HG02943 (cell line): ENCODE data around the gene KLC4.
"Not testable (repeated sequence)": the region's sequence is repeated elsewhere in the genome, so short reads cannot be mapped to it uniquely, and the experiment has no call there.

ENCODE experiments used
- ATAC-seq: cut with Tn5 transposase; IDR thresholded peaks from one replicate; pipeline ENCODE4 v1.9.1; 2021; ENCODE audit warnings: mild to moderate bottlenecking, low read depth, moderate library complexity; ENCODE audit not compliant: unreplicated experiment

Gene KLC4

DNA sequence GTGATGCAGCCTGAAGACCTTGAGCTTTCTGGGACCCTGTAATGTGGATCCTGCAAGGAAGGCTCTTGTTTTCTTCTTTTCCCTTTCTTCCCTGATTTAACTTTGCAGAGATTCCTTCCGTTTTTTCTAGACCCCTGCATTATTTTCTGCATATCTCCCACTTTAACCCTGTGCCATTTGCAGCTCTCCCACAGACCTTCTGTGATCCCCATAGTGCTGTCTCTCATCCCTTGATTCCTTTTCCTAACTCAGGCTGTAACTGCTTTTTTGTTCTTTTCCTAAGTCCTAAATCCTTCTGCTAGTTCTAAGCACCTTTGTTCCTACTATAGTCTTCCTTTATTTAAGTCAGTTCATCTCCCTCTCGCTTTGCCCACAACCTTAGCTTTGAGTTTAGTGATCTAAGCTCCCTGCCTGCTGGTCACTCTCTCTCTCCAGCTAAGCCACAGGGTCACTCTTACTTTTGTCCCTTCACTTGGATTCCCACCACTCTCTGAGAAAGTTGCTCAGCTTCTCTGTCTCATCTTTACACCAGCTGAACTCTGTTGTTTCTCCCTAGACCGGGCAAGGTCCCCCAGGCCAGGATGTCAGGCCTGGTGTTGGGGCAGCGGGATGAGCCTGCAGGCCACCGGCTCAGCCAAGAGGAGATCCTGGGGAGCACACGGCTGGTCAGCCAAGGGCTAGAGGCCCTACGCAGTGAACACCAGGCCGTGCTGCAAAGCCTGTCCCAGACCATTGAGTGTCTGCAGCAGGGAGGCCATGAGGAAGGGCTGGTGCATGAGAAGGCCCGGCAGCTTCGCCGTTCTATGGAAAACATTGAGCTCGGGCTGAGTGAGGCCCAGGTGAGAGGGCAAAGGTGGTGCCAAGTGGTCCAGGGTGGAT, 1.6 kb downstream of the KLC4 start:
- no peak for ATAC-seq

DNA sequence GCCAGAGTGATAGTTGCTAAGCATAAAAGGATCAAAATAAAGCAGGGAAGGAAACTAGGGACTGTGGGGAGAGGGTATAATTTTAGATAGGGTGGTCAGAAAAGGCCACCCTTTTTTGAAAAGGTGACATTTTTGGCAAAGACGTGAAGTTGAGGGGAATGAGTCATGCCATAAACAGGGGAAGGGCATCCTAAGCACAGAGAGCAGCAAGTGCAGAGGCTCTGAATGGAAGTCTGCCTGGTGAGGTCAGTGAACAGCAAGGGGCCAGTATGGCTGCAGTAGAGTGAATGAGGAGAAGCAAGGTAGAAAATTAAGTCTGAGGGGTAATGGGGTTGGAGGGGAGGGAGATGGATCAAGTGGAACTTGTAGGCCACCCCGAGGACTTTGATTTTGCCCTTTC, 2.4 kb downstream of the KLC4 start:
- no peak for ATAC-seq

DNA sequence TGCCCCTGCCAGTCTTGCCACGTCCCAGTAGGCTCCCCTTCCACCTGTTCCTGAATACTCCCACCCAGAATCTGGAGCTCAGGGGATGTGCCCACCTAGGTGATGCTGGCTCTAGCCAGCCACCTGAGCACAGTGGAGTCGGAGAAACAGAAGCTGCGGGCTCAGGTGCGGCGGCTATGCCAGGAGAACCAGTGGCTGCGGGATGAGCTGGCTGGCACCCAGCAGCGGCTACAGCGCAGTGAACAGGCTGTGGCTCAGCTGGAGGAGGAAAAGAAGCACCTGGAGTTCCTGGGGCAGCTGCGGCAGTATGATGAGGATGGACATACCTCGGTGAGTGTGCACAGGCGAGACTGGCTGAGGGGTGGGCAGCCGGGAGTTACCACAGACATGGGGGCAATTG, 3.4 kb downstream of the KLC4 start:
- no peak for ATAC-seq

DNA sequence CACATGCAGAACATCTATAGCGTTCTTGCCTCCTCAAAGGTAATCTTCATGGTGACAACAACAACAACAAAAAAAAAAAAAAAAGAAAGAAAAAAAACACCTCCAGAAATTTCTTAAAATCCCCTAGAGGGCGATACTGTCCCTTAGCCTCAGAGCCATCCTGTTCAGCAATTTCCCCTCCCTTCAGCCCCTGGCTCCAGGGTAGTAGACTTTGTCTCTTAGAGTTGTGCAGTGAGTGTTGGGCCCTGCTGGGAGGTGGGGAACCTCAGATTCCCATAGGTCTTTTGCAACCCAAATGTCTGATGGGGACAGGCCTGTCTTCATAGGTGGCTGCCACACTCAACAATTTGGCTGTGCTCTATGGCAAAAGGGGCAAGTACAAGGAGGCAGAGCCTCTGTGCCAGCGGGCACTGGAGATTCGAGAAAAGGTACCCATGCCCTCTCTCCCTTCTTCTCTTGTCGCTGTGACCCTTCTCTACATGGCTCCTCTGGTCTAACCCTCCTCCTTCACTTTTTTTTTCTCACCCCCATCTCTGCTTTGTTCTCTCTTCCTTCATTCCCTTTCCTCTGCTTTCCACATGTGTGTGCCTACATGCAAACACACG, 10.7 kb downstream of the KLC4 start:
- ATAC-seq: no peak

DNA sequence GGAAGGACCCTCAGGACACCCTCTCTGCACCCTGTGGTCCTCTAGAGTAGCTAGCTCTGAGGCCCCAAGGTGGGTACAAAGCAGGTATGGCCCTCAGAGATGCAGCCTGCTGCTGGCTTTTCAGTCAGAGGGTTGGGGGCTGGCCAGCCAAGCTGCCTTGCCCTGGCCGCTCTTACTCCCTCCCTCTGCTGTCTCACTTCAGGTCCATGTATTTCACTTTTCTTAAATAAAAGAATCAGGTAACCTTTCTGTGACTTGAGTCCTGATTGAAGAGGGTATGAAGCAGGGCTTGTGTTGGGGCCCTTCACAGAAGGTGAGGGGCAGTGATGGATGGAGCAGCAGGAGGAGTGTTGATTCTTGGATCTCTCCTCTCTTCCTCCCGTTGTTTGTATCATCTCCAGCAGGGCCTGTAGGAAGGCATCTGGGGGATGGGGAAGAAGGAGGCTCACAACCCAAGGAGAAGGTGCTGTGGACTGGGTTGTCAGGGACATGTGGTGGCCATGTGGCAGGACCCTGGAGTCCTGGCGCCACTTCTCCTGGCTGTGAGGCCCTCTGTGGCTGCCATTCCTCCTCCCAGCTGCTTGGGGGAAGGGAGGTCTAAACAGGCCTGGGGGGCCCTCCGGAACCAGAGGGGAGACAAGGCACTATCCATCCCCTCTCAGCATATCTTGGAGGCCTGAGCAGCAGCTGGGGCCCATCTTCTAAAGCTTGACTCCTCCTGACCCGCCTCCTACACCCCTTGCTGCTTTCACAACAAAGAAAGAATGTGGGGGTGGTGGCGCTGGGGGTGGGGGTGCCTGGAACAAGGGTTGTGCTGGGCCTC, 15.6 kb downstream of the KLC4 start:
- no peak for ATAC-seq

- ATAC-seq: no peak
Observed at GRCh38 chr6:43075670-43076463, 16.4 kb downstream of the KLC4 start, which contains the start of gene PTK7. TSS of gene PTK7 (plus strand) at chr6:43076314. CDS start at chr6:43076489, 175 bp downstream.

DNA sequence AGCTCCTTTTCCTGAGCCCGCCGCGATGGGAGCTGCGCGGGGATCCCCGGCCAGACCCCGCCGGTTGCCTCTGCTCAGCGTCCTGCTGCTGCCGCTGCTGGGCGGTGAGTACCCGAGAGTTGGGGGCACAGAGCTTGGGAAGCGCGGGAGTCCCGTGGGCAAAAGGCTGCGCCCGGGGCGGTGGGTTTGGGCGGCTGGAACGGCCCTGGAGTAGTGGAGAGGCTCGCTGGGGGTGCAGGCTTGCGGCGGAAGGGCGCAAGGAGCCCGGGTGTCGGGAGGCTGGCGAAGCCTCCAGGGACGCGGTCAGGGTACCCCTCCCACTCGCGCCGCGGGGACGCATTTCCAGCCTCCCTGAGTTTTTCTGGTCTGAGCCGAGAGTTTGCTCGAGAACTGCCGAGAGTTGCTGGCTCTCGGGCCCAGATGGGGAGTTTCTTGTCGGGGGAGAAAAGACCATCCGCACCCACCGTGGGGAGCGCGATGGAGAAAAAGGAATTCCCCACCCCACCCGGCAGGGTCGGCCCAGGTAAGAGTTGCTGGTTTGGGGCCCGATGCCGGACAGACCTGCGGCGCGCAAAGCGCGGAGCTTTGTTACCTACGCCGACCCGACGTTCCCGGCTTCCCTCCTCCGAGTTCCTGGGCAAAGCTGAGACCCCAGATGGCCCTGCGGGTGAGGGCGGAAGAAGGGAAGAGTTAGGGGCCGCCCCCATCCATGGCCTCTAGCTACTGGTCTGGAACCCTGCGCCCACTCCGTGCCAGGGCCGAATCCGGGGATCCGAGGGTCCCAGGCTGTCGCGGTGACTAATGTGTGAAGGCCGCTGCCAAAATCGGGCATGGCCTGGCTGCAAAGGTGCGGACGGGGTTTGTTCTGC, 17.3 kb downstream of the KLC4 start:
- no peak for ATAC-seq

DNA sequence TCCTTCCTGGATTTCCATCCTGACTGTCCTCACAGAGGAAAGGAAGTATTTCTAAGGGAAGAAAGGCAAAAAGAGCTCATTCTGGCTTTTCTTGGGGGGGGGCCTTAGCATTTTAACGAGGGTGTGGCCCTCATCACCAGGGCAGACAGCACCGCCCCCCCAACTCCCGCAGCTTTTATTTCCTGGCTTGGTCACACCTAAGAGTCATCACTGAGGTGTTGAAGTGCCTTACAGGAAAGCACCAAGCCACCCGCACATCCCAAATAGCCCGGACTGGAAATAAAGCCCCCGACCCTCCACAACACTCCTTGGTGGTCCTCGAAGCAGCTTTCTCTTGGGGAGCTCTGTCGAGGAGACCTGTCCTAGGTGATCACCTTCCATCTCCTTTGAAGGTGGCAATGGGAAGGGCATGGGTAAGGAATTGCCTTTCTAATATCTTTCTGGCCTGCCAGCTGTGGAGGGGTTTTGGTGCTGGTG, 17.9 kb downstream of the KLC4 start:
- no peak for ATAC-seq

- no peak for ATAC-seq
Observed at GRCh38 chr6:43077981-43078511, 18.6 kb downstream of the KLC4 start.

GRCh38 chr6:43078691-43079090, 19.3 kb downstream of the KLC4 start:
- no peak for ATAC-seq

DNA sequence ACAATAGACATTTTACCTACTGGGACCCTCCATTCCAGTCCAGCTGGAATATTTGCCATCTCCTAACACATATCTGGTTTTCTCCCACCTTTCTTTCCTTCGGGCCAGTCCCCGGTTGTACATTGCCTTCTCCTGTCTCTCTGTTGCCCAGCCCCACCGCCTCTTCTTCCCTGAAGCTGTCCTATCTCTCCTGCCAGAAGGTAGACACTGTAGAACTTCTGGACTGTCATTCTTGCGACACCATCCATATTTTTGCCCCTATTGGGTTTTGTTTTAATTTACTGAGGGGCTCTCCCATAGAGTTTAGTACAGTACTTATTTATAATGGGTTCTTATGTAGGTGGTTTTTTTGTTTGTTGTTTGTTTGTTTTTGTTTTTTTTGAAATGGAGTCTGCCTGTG, 21.6 kb downstream of the KLC4 start:
- ATAC-seq: no peak

GRCh38 chr6:43081922-43082321, 22.5 kb downstream of the KLC4 start:
- not testable (repeated sequence) for ATAC-seq

DNA sequence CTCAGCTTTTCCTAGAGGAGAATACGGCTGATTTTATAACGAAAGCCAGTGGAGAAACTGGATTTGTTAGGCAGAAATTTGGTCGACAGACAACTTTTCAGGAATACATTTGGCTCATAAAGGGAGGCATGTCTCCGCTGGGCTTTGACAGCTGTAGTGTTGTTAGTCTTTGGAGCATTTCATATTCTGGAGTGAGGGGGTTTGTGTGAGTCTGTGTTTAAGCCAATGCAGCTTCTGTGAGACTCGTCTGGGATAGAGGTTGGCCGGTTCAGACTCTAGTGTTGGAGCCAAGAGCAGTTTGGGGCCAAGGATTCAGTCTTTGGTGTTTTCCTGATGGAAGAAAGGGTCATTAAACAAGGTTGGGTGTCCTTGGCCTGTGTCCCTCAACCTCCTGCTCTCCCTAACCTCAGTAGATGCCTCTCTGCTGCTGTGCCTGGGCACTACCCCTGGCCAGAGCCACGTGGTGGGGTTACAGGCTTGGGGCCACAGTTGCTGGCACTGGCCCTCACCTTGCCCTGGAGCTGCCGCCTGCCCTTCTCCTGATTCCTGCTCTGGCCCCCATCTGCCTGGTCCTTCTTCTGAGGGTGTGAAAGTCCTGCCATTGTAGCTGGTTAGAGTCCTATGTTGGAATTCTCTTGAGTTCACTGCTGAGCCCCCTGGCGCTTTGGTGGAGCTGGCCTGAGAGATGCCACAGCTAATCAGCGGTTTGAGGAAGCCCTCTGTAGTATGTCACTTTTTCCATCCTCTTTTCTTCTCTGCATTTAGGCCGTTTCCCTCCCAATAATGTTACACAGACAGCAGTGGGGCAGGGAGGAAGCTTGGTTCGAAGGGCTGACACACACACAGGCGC, 23.6 kb downstream of the KLC4 start:
- no peak for ATAC-seq

GRCh38 chr6:43086022-43086658, 26.7 kb downstream of the KLC4 start:
- ATAC-seq: no peak

- ATAC-seq: no peak
Observed at GRCh38 chr6:43088654-43089056, 29.2 kb downstream of the KLC4 start.

- no peak for ATAC-seq
Observed at GRCh38 chr6:43089467-43089866, 30.0 kb downstream of the KLC4 start.

GRCh38 chr6:43089874-43090558, 30.6 kb downstream of the KLC4 start:
- ATAC-seq: no peak
